Pancreas (tissue), 10 donors: ENCODE measurements around the gene PTH2. TPM values are rescaled to one million over a fixed set of nuclear protein-coding genes. Genes with fewer than 3 reads are reported as not detected.
"Not testable (repeated sequence)": the region's sequence is repeated elsewhere in the genome, so short reads cannot be mapped to it uniquely, and the experiment has no call there.

Experiments
- ATAC-seq, 4 donors: fragments of 200-7000 bp; cut with Tn5 transposase; one replicate each; pipeline versions ENCODE4 v1.8.0 to v1.9.1; 2020; ENCODE audit warnings: mild to moderate bottlenecking in 4 of 4, moderate library complexity in 4 of 4
- DNase-seq, 6 donors: peaks; one replicate each; pipeline ENCODE4 v3.0.0-alpha.2; 2020
- FAIRE-seq: peaks from 2 replicates; lab custom pipeline; 2012; peaks lifted over from hg19 to GRCh38; lab: Jason Lieb, UNC
- H3K27ac ChIP-seq, 4 donors: fragments of 200-600 bp; sonication (generic); 1 replicate in 3 of 4; 2 replicates in 1 of 4; pipeline versions ENCODE4 v1.5.0 to v1.8.0; 2020
- H3K27me3 ChIP-seq, 4 donors: fragments of 200-600 bp; one replicate each; pipeline ENCODE4 v1.8.0; 2021
- H3K36me3 ChIP-seq, 3 donors: fragments of 200-600 bp; sonication (generic) in 1 of 3; one replicate each; pipeline versions ENCODE4 v1.5.0 to v1.8.0; 2020 to 2021
- H3K4me1 ChIP-seq, 3 donors: fragments of 200-600 bp; one replicate each; pipeline ENCODE4 v1.8.0; 2021
- H3K4me3 ChIP-seq, 4 donors: fragments of 200-600 bp; sonication (generic) in 2 of 4; one replicate each; pipeline versions ENCODE4 v1.5.0 to v1.8.0; 2020 to 2021
- H3K9me3 ChIP-seq, 4 donors: fragments of 200-600 bp; one replicate each; pipeline ENCODE4 v1.8.0; 2021
- WGBS, 2 donors: extraction: QIAGEN DNeasy Blood & Tissue Kit; methylation state at CpG; one replicate each; pipeline ENCODE4 v1.1.7; 2013; 5-methylcytosine and 5-hydroxymethylcytosine counted together
- intact Hi-C, 3 donors: fragments of 100-400 bp; cut with DNase I; formaldehyde crosslinking; loops; one replicate each; pipeline versions ENCODE4 v1.11.1 to v1.14.2; 2022
- polyA plus RNA-seq, 2 donors: library from polyadenylated mRNA; stranded (reverse); fragments of 200-250 nt; gene quantifications; one replicate each; pipeline ENCODE4 v1.2.3, GENCODE V29; 2013
- total RNA-seq, 6 donors: library from RNA; stranded (reverse); fragmentation: NEBNext Ultra II Directional in 4 of 6; extraction: Animal tissue kit (Norgen Biotek cat#: 25700) in 4 of 6; gene quantifications; one replicate each; pipeline versions ENCODE4 v1.2.1 to v1.2.4, GENCODE V29; 2021 to 2023
- TF ChIP-seq, protein P1 (sequence below), 4 donors: fragments of 200-600 bp; sonication (generic) in 3 of 4; IDR thresholded peaks; one replicate each; pipeline versions ENCODE4 v1.5.0 to v1.8.0; 2021; ENCODE audit warnings: antibody characterized with exemption in 4 of 4
- donor health status: healthy with polysubstance abuse.
- donor health status: DM: no; HTN: no; CAD: no; lungs with moderate emphysema.
- donor health status: DM: no; HTN: no; CAD: no.
- donor health status: control.
- donor health status: control.
- donor health status: Bipolar disorder and iron deficiency.
- donor health status: DM: yes; HTN: yes; CAD: no.
- donor health status: DM: no; HTN: no; CAD: no.
- donor health status: DM: no; HTN: no; CAD: no.
- donor health status: DM: yes; HTN: yes; CAD: no.

The PTH2 gene
- total and polyA plus RNA-seq, 8 donors = not detected

DNA sequence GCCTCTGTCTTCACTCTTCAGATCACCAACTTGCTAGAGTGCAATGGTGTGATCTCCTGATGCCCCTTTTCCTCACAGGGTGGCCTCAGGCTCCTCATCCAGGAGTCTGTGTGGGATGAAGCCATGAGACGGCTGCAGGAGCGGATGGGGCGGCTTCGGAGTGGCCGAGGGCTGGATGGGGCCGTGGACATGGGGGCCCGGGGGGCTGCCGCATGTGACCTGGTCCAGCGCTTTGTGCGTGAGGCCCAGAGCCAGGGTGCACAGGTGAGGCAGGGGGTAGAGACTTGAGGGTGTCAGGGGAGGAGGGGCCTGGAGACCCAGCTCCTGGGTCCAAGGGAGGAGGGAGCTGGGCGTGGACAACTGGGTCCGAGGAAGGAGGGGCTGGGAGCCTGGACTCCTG is 39.3 kb upstream of the PTH2 start:
- Histone ChIP-seq H3K4me1 (no peaks in the 10 kb centered on the region), H3K27me3 (no peaks in the 10 kb centered on the region), H3K4me3 (no peak overlapping the region), H3K36me3 (peaks cover 0 to 12% (median 0%) of the 10 kb centered on the region in 3 donors), H3K9me3 (no peaks in the 10 kb centered on the region), H3K27ac (no peak overlapping the region)
- DNase-seq (no peak), ATAC-seq (no peak), FAIRE-seq (no peak)
- TF ChIP-seq, protein P1, sequence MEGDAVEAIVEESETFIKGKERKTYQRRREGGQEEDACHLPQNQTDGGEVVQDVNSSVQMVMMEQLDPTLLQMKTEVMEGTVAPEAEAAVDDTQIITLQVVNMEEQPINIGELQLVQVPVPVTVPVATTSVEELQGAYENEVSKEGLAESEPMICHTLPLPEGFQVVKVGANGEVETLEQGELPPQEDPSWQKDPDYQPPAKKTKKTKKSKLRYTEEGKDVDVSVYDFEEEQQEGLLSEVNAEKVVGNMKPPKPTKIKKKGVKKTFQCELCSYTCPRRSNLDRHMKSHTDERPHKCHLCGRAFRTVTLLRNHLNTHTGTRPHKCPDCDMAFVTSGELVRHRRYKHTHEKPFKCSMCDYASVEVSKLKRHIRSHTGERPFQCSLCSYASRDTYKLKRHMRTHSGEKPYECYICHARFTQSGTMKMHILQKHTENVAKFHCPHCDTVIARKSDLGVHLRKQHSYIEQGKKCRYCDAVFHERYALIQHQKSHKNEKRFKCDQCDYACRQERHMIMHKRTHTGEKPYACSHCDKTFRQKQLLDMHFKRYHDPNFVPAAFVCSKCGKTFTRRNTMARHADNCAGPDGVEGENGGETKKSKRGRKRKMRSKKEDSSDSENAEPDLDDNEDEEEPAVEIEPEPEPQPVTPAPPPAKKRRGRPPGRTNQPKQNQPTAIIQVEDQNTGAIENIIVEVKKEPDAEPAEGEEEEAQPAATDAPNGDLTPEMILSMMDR (IDR thresholded peaks at IDR 0.05) = no peak
- intact Hi-C loops = no loop called here
- WGBS, 2 donors = 87 to 96% methylated on average over 11 to 12 of the region's 12 CpGs

DNA sequence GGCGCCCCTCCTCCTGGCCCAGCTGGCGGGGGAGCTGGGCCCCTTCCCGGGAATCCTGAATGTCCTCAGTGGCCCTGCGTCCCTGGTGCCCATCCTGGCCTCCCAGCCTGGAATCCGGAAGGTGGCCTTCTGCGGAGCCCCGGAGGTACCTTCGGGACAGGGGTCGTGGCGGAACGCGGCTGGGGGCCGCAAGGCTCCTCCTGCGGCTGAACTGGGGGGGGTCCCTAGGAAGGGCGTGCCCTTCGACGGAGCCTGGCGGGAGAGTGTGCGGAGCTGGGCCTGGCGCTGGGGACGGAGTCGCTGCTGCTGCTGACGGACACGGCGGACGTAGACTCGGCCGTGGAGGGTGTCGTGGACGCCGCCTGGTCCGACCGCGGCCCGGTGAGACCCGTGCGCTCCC is 38.4 kb upstream of the PTH2 start:
- intact Hi-C loops = no loop called here
- Histone ChIP-seq H3K27me3 (no peaks in the 10 kb centered on the region), H3K27ac (no peak overlapping the region), H3K36me3 (peaks cover 0 to 12% (median 0%) of the 10 kb centered on the region in 3 donors), H3K4me1 (no peaks in the 10 kb centered on the region), H3K9me3 (no peaks in the 10 kb centered on the region), H3K4me3 (no peak overlapping the region)
- WGBS, 2 donors = 97 to 99% methylated on average over 32 to 37 of the region's 37 CpGs
- no peak for FAIRE-seq
- DNase-seq = no peak
- ATAC-seq = no peak
- TF ChIP-seq, protein P1 (IDR thresholded peaks at IDR 0.05) = no peak

DNA sequence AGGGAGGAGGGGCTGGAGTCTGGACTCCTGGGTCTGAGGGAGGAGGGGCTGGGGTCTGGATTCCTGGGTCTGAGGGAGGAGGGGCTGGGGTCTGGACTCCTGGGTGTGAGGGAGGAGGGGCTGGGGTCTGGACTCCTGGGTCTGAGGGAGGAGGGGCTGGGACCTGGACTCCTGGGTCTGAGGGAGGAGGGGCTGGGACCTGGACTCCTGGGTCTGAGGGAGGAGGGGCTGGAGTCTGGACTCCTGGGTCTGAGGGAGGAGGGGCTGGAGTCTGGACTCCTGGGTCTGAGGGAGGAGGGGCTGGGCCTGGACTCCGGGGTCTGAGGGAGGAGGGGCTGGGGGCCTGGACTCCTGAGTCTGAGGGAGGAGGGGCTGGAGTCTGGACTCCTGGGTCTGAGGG is 37.9 kb upstream of the PTH2 start:
- H3K36me3 ChIP-seq = peaks cover 0 to 12% (median 0%) of the 10 kb centered on the region in 3 donors
- H3K4me1 ChIP-seq, H3K9me3 ChIP-seq, FAIRE-seq, DNase-seq, H3K4me3 ChIP-seq, intact Hi-C loops, H3K27ac ChIP-seq, H3K27me3 ChIP-seq, ATAC-seq: not testable (repeated sequence)
- whole genome bisulfite sequencing, 2 donors = 0% methylated on average over 1 of the region's 1 CpG; no CpG with 5 or more reads in 1 of the 2 donors

DNA sequence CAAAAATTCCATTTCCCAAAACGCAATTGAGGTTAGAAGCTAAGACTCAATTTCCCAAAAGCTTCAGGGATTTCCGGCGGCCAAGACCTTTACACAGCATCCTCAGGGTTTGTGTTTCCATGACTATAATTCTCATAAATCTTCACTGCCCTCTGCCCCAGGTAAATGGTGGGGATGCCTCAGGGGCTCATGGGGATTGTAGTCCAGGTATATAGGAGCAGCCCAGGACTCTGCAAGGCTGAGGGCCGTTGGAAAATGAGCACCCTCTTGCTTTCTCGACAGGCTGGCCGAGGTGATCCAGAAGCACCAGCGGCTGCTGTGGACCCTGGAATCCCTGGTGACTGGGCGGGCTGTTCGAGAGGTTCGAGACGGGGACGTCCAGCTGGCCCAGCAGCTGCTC is 36.1 kb upstream of the PTH2 start:
- FAIRE-seq (no peak), DNase-seq (no peak), ATAC-seq (no peak)
- Histone ChIP-seq H3K27ac (no peak overlapping the region), H3K27me3 (no peaks in the 10 kb centered on the region), H3K36me3 (peaks cover 0 to 12% (median 0%) of the 10 kb centered on the region in 3 donors), H3K9me3 (no peaks in the 10 kb centered on the region), H3K4me1 (peaks cover 0 to under 1% (median 0%) of the 10 kb centered on the region in 3 donors), H3K4me3 (no peak overlapping the region)
- intact Hi-C loops = no loop called here
- 91 to 92% methylated on average over 12 of the region's 12 CpGs for WGBS, 2 donors
- TF ChIP-seq, protein P1 (IDR thresholded peaks at IDR 0.05) = no peak

DNA sequence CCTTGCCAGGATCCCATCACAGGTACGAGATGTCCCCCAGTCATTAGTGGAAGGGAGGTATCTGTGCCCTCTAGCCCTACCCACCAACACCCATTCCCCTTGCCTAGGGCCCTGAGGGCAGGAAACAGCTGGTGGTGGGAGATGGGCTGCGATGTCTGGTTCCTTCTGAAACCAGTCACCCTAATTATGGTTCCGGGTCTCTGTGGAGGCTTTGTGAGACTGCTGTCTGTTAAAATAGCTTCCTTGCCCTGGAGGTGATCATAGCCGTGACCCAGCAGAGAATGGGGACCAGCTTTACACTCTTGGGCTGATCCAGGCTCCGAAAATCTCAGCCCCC is 35.3 kb upstream of the PTH2 start:
- ATAC-seq = no peak
- 93 to 95% methylated on average over 5 of the region's 5 CpGs for WGBS, 2 donors
- peak overlapping the region in 1 of 4 donors; percentile 5 for H3K27ac ChIP-seq

More for the DNA sequence above, 35.3 kb upstream of the PTH2 start:
- FAIRE-seq (no peak), DNase-seq (no peak)
- peaks cover 0 to 12% (median 0%) of the 10 kb centered on the region in 3 donors for H3K36me3 ChIP-seq
- intact Hi-C loops = no loop called here
- H3K4me3 ChIP-seq = no peak overlapping the region
- no peaks in the 10 kb centered on the region for H3K9me3 ChIP-seq
- H3K27me3 ChIP-seq = no peaks in the 10 kb centered on the region
- TF ChIP-seq, protein P1 (IDR thresholded peaks at IDR 0.05) = no peak
- H3K4me1 ChIP-seq = peaks cover 0 to 4% (median 0%) of the 10 kb centered on the region in 3 donors
